NCI-H748 (cell line): ENCODE results near the gene PHAX.
"Not testable (repeated sequence)": the region's sequence is repeated elsewhere in the genome, so short reads cannot be mapped to it uniquely, and the experiment has no call there.

Source experiments
- DNase-seq: peaks from one replicate; lab custom pipeline; 2025; ENCODE audit not compliant: unreplicated experiment; lab: John Stamatoyannopoulos, UW

Gene PHAX

DNA sequence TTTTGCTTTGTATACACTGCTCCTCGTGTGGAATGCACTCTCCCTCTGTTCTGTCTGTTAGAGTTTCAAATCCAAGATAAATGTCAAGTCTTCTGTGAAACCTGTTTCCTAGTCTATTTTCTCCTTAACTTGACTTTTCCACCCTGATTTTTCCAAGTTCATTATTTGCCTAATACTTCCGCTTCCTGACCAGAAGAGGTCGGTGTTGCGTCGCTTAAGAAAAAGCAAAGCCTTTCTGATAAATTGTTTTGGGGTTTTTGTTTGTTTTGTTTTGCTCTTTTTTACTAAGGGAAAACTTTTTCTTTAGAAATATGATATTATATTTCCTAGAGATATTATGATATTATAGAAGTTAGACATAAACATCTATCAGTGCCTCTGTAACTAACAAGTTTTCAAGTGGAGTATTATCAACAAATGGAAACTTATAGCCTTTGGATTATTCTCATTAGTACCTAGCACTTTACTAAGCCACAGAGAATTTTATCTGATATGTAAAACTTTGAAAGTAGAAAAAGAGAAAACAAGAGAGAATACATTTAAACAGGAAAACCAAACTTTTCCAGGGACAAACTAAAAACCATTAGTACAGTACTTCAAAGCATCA is 55.8 kb downstream of the PHAX start:
- peak; percentile 56 for DNase-seq

GRCh38 chr5:126658561-126658960 is 57.8 kb downstream of the PHAX start:
- DNase-seq = no peak

DNA sequence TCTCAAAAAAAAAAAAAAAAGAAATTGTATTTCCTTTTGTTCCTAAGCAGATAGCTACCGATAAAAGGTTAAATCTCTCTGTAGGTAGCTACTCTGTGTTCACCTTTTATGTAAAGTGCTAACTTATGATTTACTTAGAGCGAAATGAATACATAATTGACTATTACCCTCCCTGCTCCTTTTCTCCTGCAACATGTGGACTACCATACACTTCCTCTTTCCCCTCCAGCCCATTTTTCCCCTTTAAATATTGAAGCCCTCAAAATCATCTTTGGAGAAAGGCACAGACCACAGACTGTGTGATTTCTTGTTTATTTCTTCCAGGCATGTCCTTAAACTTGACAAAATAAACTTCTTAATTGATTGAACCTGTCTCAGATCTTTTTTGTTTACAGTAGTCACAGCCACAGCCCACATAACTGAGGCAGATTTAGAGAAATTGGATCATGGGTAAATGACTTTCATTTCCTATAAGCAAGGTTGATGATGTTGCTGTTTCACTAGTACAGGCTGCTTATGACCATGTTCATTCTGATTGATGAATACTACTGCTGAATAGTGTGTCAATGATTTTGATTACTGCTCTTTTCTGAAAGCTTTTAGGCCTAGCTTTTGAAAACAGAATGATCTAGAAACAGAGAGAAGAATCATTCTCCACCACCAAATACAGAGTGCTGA is 59.2 kb downstream of the PHAX start:
- no peak for DNase-seq

DNA sequence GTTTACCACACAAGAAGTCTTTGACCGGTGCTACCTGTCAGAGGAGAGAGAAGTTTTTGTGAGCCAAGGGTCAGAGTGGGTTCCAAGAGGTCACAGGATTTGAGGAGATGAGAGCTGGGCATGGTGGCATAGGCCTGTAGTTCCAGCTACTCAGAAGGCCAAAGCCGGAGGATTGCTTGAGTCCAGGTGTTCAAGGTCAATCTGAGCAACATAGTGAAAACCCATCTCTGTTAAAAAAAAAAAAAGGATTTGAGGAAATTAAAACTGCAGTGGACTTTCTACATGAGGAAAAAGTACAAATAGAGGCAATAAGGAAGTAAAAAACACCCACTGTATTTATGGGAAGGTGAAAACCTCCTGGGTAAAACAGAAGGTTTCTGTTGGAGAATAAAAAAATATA is 63.8 kb downstream of the PHAX start:
- no peak for DNase-seq

- not testable (repeated sequence) for DNase-seq
Measured at GRCh38 chr5:126670109-126670508, 69.4 kb downstream of the PHAX start.

DNA sequence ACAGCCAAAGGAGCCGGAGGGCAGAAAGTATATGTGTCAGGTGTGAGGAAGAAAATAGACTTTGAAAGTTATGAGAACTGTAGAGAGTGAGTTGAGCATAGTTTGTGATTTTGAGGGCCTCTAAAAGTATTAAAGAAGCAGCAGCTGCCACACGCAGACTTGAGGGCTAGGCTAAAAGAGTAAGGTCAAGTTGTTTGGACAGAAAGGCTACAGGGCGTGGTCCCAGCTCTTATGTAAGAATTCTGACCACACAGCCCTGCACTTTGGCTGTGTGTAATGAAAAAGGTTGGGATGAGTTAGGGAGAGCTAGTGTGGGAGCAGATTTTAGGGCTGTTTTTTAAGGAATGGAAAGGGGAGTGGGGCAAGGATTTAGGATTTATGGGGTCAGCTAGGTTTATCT is 70.9 kb downstream of the PHAX start:
- DNase-seq = not testable (repeated sequence)

DNA sequence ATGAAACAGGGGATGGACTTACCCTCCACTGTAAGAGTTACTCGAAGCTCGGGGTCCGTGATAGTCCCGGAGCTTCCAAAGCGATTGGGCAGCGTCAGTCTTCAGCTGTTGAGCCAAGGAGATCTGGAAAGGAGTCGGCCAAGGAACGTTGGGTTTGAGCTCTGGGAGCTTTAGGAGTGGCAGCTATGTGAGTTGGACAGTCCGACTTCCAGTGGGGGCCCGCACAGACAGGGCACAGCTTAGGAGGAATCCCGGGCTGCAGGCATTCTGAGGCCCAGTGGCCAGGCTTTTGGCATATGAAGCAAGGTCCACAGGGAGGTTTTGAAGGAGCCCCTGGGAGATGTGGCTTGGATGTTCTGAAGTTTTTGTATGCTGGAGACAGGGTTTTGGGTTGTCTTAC is 72.7 kb downstream of the PHAX start:
- no peak for DNase-seq

DNA sequence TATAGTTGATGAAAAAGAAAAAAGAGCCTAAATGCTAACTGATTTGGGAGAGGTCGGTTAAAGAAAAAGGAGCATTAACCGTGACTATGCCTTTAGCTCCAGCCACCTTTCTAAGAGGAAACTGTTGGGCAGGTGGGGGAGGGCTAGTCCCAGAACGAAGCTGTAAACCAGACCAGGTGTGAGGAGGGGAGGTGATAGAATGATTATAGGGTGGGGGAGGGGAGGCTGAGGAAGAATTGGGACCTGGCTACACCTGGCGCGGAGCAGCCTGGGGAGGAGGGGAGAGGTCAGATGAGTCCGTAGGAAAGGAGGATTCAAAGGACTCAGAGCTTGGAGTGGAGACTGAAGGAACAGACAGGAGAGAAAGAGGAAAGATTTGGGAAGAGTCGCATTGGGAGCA is 73.4 kb downstream of the PHAX start:
- peak; percentile 29 for DNase-seq

DNA sequence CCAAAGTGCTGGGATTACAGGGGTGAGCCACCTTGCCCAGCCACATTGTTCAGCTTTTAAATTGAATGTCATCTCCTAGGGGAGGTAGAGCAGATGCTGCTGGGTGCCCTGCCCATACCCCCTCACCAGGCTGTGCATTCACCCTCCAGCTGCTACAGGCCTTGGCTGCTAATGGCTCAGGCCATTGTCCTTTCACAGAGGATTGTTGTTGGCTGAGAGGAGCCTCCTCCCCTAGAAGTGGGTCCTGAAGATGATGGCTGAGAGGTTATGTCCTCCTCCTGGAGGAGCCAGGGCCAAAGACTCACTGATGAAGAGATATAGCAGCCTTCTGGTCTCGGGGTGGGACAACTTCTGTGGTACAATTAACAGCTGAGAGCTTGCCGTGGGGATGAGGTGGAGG is 74.6 kb downstream of the PHAX start:
- no peak for DNase-seq

GRCh38 chr5:126676195-126676624 is 75.5 kb downstream of the PHAX start:
- DNase-seq = peak; percentile 63
